Smooth muscle cell of trachea (primary cell): ENCODE measurements around the gene LYZ. TPM values are rescaled to one million over a fixed set of nuclear protein-coding genes. Genes with fewer than 3 reads are reported as not detected.

ENCODE experiments used
- total RNA-seq: library from RNA; depleted of rRNA; stranded (reverse); fragments of >200 nt; gene quantifications from 2 replicates; pipeline ENCODE4 v1.2.1, GENCODE V29; 2014

LYZ gene
- total RNA-seq = not detected in 2 replicates

DNA sequence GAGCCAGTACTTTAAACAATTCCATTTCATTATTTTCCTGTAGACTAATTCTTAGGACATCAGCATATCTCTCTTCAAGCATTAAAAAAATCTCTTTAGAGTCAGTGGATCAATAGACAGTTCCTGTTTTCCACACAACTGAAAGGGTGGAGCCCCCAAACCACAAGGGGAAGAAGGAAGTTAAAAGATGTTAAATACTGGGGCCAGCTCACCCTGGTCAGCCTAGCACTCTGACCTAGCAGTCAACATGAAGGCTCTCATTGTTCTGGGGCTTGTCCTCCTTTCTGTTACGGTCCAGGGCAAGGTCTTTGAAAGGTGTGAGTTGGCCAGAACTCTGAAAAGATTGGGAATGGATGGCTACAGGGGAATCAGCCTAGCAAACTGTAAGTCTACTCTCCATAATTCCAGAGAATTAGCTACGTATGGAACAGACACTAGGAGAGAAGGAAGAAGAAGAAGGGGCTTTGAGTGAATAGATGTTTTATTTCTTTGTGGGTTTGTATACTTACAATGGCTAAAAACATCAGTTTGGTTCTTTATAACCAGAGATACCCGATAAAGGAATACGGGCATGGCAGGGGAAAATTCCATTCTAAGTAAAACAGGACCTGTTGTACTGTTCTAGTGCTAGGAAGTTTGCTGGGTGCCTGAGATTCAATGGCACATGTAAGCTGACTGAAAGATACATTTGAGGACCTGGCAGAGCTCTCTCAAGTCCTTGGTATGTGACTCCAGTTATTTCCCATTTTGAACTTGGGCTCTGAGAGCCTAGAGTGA lies at the start of gene LYZ:
Gene LYZ, plus strand, starts transcription at position 220 of the 777 bp plus-strand sequence. Its CDS starts 28 bp downstream, at position 248.

DNA sequence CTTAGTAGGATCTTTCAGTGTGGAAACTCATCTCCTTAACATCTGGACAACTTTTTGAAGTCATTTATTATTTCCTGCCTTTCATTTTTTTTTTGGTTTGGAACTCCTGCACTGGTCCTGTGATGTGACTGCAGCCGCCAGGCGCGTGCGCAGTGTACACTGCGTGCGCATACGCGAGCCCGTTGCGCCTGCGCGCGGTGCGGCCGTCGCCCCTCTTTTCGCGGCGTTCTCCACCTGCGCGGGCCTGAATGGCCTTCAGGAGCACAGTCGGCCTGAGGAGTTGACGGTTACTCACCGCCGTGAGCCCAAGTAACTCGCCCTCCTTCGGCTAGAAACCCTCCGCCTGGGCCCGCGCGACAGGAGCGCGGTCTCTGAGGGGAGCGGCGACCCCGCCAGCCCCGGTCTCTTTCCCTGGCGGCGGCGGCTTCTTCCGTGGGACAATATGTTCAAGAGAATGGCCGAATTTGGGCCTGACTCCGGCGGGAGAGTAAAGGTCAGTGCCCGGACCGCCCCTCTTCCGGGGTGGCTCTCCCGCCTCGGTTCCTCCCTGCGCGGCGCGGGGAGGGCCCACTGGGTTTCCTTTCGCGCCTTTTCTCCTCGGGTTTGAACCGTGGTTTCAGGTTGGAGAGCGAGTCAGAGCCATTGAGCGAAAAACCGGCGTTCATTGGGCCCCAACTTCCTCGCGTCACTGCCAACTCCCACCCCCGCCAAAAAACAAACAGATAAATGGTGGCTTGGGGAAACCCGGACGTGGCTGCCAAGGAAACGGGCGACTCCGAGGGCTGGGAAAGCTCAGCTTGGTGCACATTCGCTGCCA lies 11.6 kb downstream of the LYZ start, which contains the start of gene YEATS4:
Gene YEATS4, plus strand, starts transcription at position 213 of the 817 bp plus-strand sequence. Its CDS starts 230 bp downstream, at position 443.

Other genes starting within 250 kb of the LYZ start
- 22.3 and 28.4 TPM in 2 replicates for gene CPSF6, start 108.8 kb upstream of the LYZ start, total RNA-seq
- 8.1 and 19.1 TPM in 2 replicates for gene YEATS4, start 11.4 kb downstream of the LYZ start, total RNA-seq
- gene FRS2, start 122.0 kb downstream of the LYZ start, total RNA-seq = 51.6 and 56.9 TPM in 2 replicates
- gene CCT2, start 237.1 kb downstream of the LYZ start, total RNA-seq = 208 and 258 TPM in 2 replicates